Ectodermal cell (in vitro differentiated cells): ENCODE measurements around the gene PCNT.

ENCODE experiments used
- H3K27ac ChIP-seq: 2 replicates; pipeline ENCODE4 v1.7.0; 2013; ENCODE audit warnings: mild to moderate bottlenecking, low read depth, low read length; ENCODE audit not compliant: insufficient read depth, poor library complexity, severe bottlenecking
- H3K27me3 ChIP-seq: 2 replicates; pipeline ENCODE4 v1.7.0; 2013; ENCODE audit warnings: mild to moderate bottlenecking, low read length; ENCODE audit not compliant: insufficient read depth, control insufficient read depth, poor library complexity, severe bottlenecking
- H3K36me3 ChIP-seq: one replicate; pipeline ENCODE4 v1.7.0; 2013; ENCODE audit warnings: low read length; ENCODE audit not compliant: control insufficient read depth, insufficient read depth
- H3K4me1 ChIP-seq: one replicate; pipeline ENCODE4 v1.7.0; 2013; ENCODE audit warnings: low read length; ENCODE audit not compliant: control insufficient read depth, insufficient read depth
- H3K4me3 ChIP-seq: 2 replicates; pipeline ENCODE4 v1.7.0; 2013; ENCODE audit warnings: low read depth, low read length, control low read depth; ENCODE audit not compliant: insufficient read depth
- H3K9me3 ChIP-seq: 2 replicates; pipeline ENCODE4 v1.7.0; 2013; ENCODE audit warnings: mild to moderate bottlenecking, low read length, moderate library complexity; ENCODE audit not compliant: control insufficient read depth
- WGBS, 2 experiments: methylation state at CpG; one replicate each; pipeline ENCODE4 v1.1.7; 2013; ENCODE audit warnings: missing lambda C conversion rate in 2 of 2; 5-methylcytosine and 5-hydroxymethylcytosine counted together

Gene PCNT

DNA sequence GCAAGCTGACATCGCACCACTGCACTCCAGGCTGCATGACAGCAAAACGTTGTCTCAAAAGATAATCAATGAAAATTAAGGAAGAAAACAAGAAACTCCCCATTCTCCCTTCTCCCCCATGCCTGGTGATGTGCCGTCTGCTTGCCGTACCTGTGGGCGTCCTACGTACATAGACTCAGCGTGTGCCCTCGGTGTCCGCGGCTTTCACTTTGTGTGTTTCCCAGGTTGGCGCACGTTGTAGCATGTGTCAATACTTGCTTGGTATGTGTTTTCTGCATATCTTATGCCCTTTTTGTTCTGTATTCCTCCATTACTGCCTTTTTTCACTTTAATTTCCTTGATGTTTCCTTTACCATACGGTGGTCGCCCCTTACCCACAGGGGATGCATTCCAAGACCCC lies 53.8 kb downstream of the PCNT start:
- WGBS, 2 experiments = 94 to 95% methylated on average over 14 of the region's 14 CpGs
- Histone ChIP-seq H3K27me3 (no peaks in the 10 kb centered on the region), H3K4me1 (no peaks in the 10 kb centered on the region), H3K27ac (no peak overlapping the region), H3K36me3 (no peaks in the 10 kb centered on the region), H3K9me3 (no peaks in the 10 kb centered on the region), H3K4me3 (no peak overlapping the region)

GRCh38 chr21:46379105-46379504 lies 55.1 kb downstream of the PCNT start:
- no peaks in the 10 kb centered on the region for H3K4me1 ChIP-seq
- no peaks in the 10 kb centered on the region for H3K36me3 ChIP-seq
- WGBS, 2 experiments = 91 to 94% methylated on average over 19 of the region's 19 CpGs
- no peaks in the 10 kb centered on the region for H3K9me3 ChIP-seq
- H3K27ac ChIP-seq = no peak overlapping the region
- H3K27me3 ChIP-seq = no peaks in the 10 kb centered on the region
- H3K4me3 ChIP-seq = no peak overlapping the region

DNA sequence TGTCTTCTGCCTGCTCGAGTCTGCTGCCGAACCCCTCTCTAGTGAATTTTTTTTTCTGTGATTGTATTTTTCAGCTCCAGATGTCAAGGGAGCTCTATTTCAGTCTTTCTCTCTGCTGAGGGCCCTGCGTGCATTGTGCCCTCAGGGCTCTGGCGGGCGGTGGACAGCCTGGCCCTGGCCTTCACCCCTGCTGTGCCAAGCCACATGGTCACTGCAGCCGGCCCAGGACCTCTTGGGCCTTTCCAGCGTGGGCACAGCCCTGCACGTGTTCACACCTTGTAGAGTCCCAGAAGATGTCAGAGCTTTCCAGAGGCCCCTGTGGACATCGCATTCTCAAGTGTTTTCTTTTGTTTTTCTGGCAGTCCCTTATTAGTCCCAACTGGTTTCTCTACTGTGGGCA lies 55.7 kb downstream of the PCNT start:
- H3K27ac ChIP-seq = no peak overlapping the region
- H3K27me3 ChIP-seq = no peaks in the 10 kb centered on the region
- H3K4me3 ChIP-seq = no peak overlapping the region
- no peaks in the 10 kb centered on the region for H3K4me1 ChIP-seq
- WGBS, 2 experiments = 87 to 93% methylated on average over 9 of the region's 9 CpGs
- no peaks in the 10 kb centered on the region for H3K9me3 ChIP-seq
- H3K36me3 ChIP-seq = no peaks in the 10 kb centered on the region

DNA sequence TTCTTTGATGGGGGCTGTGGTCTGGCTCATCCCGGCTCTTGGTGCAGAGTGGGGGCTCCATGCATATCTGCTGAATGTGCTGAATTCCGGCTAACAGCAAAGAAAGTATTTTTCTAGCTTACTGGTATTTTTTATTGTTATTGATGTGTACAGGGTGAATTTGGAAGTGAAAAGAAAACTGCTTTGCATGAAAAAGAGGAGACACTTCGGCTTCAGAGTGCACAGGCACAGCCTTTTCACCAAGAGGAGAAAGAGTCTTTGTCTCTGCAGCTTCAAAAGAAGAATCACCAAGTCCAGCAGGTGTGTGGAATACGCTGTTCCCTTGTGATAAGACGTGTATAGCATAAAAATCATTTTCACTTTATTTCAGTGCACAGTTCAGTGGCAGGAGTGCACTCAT lies 57.6 kb downstream of the PCNT start:
- no peak overlapping the region for H3K27ac ChIP-seq
- H3K27me3 ChIP-seq = no peaks in the 10 kb centered on the region
- peaks cover 4% of the 10 kb centered on the region for H3K36me3 ChIP-seq
- H3K4me1 ChIP-seq = no peaks in the 10 kb centered on the region
- 89 to 91% methylated on average over 5 of the region's 5 CpGs for WGBS, 2 experiments
- no peaks in the 10 kb centered on the region for H3K9me3 ChIP-seq
- no peak overlapping the region for H3K4me3 ChIP-seq

GRCh38 chr21:46384556-46384955 lies 60.6 kb downstream of the PCNT start:
- no peaks in the 10 kb centered on the region for H3K4me1 ChIP-seq

DNA sequence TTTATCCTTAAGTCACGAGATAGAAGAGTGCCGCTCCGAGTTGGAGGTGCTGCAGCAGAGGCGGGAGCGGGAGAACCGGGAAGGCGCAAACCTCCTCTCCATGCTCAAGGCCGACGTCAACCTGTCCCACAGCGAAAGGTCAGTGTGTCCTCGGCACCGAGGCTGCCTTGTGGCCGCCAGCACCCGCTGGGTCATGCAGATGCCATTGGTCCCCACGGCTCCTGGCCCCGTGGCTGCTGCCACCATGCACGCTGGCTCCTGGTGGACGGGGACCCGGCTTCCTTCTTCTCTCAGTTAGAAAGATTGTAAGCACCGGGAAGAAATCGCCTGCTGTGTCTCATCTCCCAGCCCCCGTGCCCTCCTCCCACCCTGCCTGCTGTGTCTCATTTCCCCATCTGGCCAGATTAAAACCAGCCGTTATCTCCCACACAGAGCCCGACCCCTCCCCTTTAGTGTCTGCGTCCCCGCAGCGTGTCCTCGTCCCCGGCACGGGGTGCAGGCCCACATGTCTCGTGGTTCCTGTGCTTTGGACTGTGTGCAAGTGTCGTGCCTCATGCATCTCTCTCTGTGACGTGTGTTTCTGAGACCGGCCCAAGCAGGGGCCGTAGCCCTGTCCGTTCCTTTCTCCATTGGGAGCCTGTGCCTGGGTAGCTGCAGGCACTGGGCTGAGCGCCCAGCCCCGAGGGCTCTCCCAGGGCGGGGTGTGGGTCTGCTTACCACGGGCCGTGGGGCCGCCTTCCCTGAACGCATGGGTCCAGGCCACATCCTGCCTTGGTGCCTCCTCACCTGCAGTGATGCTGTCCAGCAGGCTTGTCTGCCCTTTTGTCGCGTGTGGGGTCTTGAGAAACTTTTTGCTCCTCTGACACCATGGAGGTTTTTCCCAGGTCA lies 62.1 kb downstream of the PCNT start:
- Histone ChIP-seq H3K4me1 (no peaks in the 10 kb centered on the region), H3K4me3 (no peak overlapping the region), H3K36me3 (peaks cover 9% of the 10 kb centered on the region), H3K9me3 (no peaks in the 10 kb centered on the region), H3K27me3 (no peaks in the 10 kb centered on the region), H3K27ac (no peak overlapping the region)
- WGBS, 2 experiments = 91 to 92% methylated on average over 45 of the region's 45 CpGs

More at GRCh38 chr21:46384556-46384955, 60.6 kb downstream of the PCNT start:
- Histone ChIP-seq H3K27me3 (no peaks in the 10 kb centered on the region), H3K9me3 (no peaks in the 10 kb centered on the region), H3K27ac (no peak overlapping the region), H3K36me3 (peaks cover 4% of the 10 kb centered on the region), H3K4me3 (no peak overlapping the region)
- WGBS, 2 experiments = 96% methylated on average over 24 of the region's 24 CpGs

DNA sequence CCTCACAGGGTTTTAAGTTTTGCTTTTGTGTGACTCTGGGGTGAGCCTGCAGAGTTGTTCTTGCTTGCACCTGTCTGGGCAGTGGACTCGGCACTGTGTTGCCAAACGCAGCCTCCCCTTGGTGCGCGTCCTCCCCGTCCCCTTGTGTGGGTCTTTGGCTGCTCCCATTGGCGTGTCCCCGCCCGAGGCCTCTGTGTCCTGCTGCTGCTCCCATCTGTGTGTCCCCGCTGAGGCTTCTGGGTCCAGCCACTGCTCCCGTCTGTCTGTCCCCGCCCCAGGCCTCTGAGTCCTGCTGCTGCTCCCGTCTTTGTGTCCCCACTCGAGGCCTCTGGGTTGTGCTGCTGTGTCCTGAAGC lies 62.8 kb downstream of the PCNT start:
- H3K27me3 ChIP-seq = no peaks in the 10 kb centered on the region
- H3K4me3 ChIP-seq = no peak overlapping the region
- peaks cover 12% of the 10 kb centered on the region for H3K36me3 ChIP-seq
- no peak overlapping the region for H3K27ac ChIP-seq
- WGBS, 2 experiments = 93 to 94% methylated on average over 13 of the region's 13 CpGs
- no peaks in the 10 kb centered on the region for H3K4me1 ChIP-seq
- no peaks in the 10 kb centered on the region for H3K9me3 ChIP-seq

DNA sequence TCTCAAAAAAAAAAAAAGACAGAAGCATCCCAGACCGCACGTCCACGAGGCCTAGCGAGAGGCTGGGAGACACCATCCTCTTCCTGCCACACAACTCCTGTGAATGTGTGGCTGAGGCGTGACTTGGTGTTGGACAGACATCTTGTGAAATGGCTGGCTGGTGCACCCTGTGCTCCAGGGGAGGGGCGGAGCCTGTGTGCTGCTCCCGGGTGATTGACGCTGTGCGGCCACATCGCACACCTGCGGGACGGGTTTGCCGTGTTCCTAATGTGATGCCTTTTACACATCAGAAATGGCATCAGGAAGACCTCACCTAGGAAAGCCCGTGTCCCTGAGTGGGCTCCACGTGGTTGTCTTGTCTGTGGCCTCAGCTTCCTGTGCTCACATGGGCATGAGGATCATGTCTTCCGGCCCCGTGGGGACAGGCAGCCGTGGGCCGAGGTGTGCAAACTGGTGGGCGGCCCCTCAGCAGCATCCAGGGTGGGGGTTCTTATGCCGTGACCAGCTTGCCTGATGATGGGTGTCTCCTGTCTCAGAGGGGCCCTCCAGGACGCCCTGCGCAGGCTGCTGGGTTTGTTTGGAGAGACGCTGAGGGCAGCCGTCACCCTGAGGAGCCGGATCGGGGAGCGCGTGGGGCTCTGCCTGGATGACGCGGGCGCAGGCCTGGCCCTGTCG lies 64.4 kb downstream of the PCNT start:
- H3K4me3 ChIP-seq = no peak overlapping the region
- H3K9me3 ChIP-seq = no peaks in the 10 kb centered on the region
- 93% methylated on average over 33 of the region's 33 CpGs for WGBS, 2 experiments
- no peak overlapping the region for H3K27ac ChIP-seq
- H3K4me1 ChIP-seq = no peaks in the 10 kb centered on the region
- H3K36me3 ChIP-seq = peaks cover 12% of the 10 kb centered on the region
- H3K27me3 ChIP-seq = no peaks in the 10 kb centered on the region

DNA sequence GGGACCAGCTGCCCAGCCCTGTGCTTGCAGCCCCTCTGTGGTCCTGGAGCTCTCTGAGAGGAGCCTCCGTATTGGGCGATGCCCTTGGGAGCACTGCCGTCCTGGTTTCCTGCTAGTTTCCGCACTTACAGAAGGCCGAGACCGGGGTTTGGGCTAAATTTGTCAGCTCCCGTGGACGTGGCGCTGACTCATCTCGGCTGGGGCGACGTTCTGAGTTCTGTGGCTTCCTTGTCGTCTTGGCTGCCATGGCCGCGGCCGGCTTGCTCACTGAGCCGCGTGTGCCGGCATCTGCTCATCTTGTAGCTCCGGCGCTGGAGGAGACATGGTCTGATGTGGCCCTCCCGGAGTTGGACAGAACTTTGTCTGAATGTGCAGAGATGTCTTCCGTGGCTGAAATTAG lies 64.9 kb downstream of the PCNT start:
- no peaks in the 10 kb centered on the region for H3K9me3 ChIP-seq
- no peak overlapping the region for H3K27ac ChIP-seq
- H3K36me3 ChIP-seq = peaks cover 12% of the 10 kb centered on the region
- no peaks in the 10 kb centered on the region for H3K4me1 ChIP-seq
- no peak overlapping the region for H3K4me3 ChIP-seq
- 95 to 97% methylated on average over 23 of the region's 23 CpGs for WGBS, 2 experiments
- no peaks in the 10 kb centered on the region for H3K27me3 ChIP-seq

GRCh38 chr21:46390603-46391545 lies 66.9 kb downstream of the PCNT start:
- Histone ChIP-seq H3K27me3 (no peaks in the 10 kb centered on the region), H3K4me1 (no peaks in the 10 kb centered on the region), H3K4me3 (no peak overlapping the region), H3K36me3 (peaks cover 11% of the 10 kb centered on the region), H3K9me3 (no peaks in the 10 kb centered on the region), H3K27ac (no peak overlapping the region)
- 95 to 96% methylated on average over 29 of the region's 29 CpGs for WGBS, 2 experiments
